ENCODE data around the gene OBSCN. TPM values are rescaled to one million over a fixed set of nuclear protein-coding genes. Genes with fewer than 3 reads are reported as not detected.
A peak's percentile ranks its signal among the peaks of the same experiment; 100 is the strongest.

OBSCN gene
- total RNA-seq, 1 experiment from 2014 or later, result 10.5 TPM

DNA sequence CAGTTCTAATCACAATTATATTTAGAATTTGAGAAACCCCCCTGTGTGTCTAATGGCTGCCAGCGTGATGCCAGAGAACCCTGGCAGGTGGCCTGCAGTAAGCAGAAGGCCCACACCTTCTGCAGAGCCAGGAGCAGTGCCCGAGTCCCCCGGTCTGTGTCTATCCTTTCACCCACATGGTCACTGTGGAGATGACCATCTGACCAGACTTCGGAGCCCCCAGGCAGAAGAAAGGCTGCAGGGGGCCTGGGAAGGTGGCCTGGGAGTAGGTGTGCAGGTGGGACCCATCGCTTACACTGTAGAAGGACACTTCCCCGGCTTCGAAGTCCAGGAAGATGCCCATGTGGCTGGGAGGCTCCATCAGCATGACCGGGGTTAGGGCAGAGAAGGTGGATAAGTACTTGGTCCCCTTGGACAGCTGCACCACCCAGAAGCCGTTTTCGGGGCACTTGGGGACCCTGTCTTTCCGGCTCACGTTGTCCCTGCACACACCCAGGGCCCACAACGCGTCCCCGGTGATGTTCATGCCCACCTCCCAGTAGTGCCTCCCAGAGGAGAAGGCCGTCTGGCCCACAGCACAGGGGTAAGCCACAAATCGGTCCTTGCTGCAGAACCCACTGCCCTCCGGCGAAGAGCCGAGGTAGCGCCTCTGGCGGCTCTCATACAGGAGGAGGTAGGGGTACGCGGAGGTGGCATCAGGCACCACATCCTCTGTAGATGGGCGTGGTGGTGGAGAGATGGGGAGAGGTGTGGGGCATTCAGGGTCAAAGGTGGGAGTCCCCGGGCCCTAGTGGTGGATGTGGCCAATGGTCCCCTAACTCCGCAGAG lies 200.4 kb downstream of the OBSCN start:
- no peak for TF ChIP-seq POLR2AphosphoS5 (IDR thresholded peaks at IDR 0.05; ENCODE audit: low read depth, low read length)
- no peak for TF ChIP-seq TCF7L2 (IDR thresholded peaks at IDR 0.05; ENCODE audit: low read depth, low read length)
- TF ChIP-seq, protein P1, sequence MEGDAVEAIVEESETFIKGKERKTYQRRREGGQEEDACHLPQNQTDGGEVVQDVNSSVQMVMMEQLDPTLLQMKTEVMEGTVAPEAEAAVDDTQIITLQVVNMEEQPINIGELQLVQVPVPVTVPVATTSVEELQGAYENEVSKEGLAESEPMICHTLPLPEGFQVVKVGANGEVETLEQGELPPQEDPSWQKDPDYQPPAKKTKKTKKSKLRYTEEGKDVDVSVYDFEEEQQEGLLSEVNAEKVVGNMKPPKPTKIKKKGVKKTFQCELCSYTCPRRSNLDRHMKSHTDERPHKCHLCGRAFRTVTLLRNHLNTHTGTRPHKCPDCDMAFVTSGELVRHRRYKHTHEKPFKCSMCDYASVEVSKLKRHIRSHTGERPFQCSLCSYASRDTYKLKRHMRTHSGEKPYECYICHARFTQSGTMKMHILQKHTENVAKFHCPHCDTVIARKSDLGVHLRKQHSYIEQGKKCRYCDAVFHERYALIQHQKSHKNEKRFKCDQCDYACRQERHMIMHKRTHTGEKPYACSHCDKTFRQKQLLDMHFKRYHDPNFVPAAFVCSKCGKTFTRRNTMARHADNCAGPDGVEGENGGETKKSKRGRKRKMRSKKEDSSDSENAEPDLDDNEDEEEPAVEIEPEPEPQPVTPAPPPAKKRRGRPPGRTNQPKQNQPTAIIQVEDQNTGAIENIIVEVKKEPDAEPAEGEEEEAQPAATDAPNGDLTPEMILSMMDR (IDR thresholded peaks at IDR 0.05), result no peak
- TF ChIP-seq REST (IDR thresholded peaks at IDR 0.05; ENCODE audit: insufficient read depth in 1 of 2, low read depth in 2 of 2, low read length in 1 of 2), result no peak
- no peak for TF ChIP-seq SIN3A (IDR thresholded peaks at IDR 0.05; ENCODE audit: borderline replicate concordance, insufficient read depth, low read depth, low read length)
- H3K4me1 ChIP-seq (ENCODE audit: control insufficient read depth, insufficient read depth, low read length), result peaks cover 20% of the 10 kb centered on the region
- ChIA-PET CTCF (no interaction called here), POLR2A (no interaction called here)
- H3K4me3 ChIP-seq (ENCODE audit: low read depth in 2 of 2, low read length in 2 of 2), result peak overlapping the region; percentile 89 to 90
- peaks cover 4% of the 10 kb centered on the region; the same call in 1 of the 2 replicates for H3K36me3 ChIP-seq (ENCODE audit: control insufficient read depth, insufficient read depth, low read length)
- H3K27ac ChIP-seq (ENCODE audit: low read length), result peak overlapping the region; percentile 91
- intact Hi-C loops (cut with micrococcal nuclease; ENCODE audit: unreplicated experiment), result no loop called here
- no peaks in the 10 kb centered on the region for H3K9me3 ChIP-seq (ENCODE audit: control insufficient read depth, insufficient read depth, low read depth, low read length)
- DNase-seq (ENCODE audit: low read depth, low spot score) (no peak), ATAC-seq (no peak)
- H3K27me3 ChIP-seq (ENCODE audit: control insufficient read depth, insufficient read depth, low read length), result no peaks in the 10 kb centered on the region
- BruUV-seq (replicated peaks), result no TSS peak
- in situ Hi-C loops (cut with HindIII; ENCODE audit: low pct_unique_long_range_greater_than_20kb, low sequenced_read_pairs), result no loop called here

DNA sequence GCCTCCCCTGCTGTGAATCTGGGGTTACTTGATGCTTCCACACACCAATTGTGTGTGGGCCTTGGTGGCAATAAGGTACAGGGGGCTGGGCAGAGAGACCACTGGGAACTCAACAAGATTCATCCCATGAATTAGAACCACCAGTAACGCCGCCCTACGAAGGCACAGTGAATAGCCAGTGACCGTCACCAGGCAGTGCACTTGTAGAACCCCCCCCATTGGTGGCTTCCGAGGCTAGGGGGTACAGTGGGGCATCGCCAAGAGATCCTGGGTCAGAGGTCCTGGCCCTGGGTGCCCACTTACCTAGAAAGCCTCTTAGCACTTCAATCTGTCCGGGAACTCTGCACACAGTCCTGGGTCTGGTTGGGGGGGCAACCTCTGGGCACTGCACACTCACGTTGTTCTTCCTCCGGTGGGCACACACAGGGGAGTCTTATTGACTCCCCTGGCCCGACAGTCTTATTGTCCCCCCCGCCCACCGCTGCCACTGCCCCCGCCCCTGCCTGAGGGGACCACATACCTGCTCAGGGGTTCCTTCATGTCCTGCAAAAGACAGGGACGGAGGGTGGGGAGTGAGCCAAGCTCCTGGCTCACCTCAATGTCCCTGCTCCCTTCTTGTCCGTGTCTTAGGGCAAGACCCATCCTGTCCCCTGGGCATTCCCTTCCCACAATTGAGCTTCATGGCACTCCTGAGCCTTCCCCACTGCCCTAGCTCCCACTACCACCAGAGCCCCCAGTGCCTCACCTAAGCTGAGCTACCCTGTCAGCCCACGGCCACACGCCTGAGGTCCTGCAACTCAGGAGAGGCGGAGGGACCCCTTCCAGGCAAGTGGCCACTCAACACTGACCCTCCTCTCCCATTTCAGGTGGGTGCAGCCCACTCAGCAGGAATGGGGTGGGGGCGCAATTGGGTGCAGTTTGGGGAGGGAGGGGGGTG lies 201.3 kb downstream of the OBSCN start:
- intact Hi-C loops (cut with micrococcal nuclease; ENCODE audit: unreplicated experiment), result no loop called here
- ChIA-PET POLR2A (no interaction called here), CTCF (no interaction called here)

More for the DNA sequence above, 201.3 kb downstream of the OBSCN start:
- no peak overlapping the region for H3K4me3 ChIP-seq (ENCODE audit: low read depth in 2 of 2, low read length in 2 of 2)
- in situ Hi-C loops (cut with HindIII; ENCODE audit: low pct_unique_long_range_greater_than_20kb, low sequenced_read_pairs), result no loop called here
- peaks cover 4% of the 10 kb centered on the region; the same call in 1 of the 2 replicates for H3K36me3 ChIP-seq (ENCODE audit: control insufficient read depth, insufficient read depth, low read length)
- DNase-seq (ENCODE audit: low read depth, low spot score) (no peak), ATAC-seq (no peak)
- TF ChIP-seq POLR2AphosphoS5 (IDR thresholded peaks at IDR 0.05; ENCODE audit: low read depth, low read length) (no peak), REST (IDR thresholded peaks at IDR 0.05; ENCODE audit: insufficient read depth in 1 of 2, low read depth in 2 of 2, low read length in 1 of 2) (no peak), SIN3A (IDR thresholded peaks at IDR 0.05; ENCODE audit: borderline replicate concordance, insufficient read depth, low read depth, low read length) (no peak), TCF7L2 (IDR thresholded peaks at IDR 0.05; ENCODE audit: low read depth, low read length) (no peak)
- TF ChIP-seq, protein P1 (IDR thresholded peaks at IDR 0.05), result no peak
- H3K9me3 ChIP-seq (ENCODE audit: control insufficient read depth, insufficient read depth, low read depth, low read length), result no peaks in the 10 kb centered on the region
- H3K27me3 ChIP-seq (ENCODE audit: control insufficient read depth, insufficient read depth, low read length), result no peaks in the 10 kb centered on the region
- no peak overlapping the region for H3K27ac ChIP-seq (ENCODE audit: low read length)
- BruUV-seq (replicated peaks), result no TSS peak
- H3K4me1 ChIP-seq (ENCODE audit: control insufficient read depth, insufficient read depth, low read length), result peaks cover 19% of the 10 kb centered on the region
